GM23248 (cell line): ENCODE data around the gene ANKS1B. TPM values are rescaled to one million over a fixed set of nuclear protein-coding genes. Genes with fewer than 3 reads are reported as not detected.

Experiments
- DNase-seq: peaks from one replicate; pipeline ENCODE4 v3.0.0-alpha.2; 2015
- H2AFZ ChIP-seq: fragments of 200-600 bp; sonication (generic); 2 replicates; pipeline ENCODE4 v1.6.1; 2016; ENCODE audit warnings: antibody characterized with exemption
- H3F3A ChIP-seq: fragments of 200-600 bp; sonication (generic); 2 replicates; pipeline ENCODE4 v1.6.1; 2016; ENCODE audit warnings: mild to moderate bottlenecking, antibody characterized with exemption, mixed run types; ENCODE audit not compliant: insufficient read depth
- H3K27ac ChIP-seq: fragments of 200-600 bp; sonication (generic); 2 replicates; pipeline ENCODE4 v1.5.1; 2016; ENCODE audit warnings: mild to moderate bottlenecking
- H3K27me3 ChIP-seq: fragments of 200-600 bp; sonication (generic); replicated peaks from 2 replicates; pipeline ENCODE4 v1.6.1; 2016; ENCODE audit warnings: mild to moderate bottlenecking; ENCODE audit not compliant: insufficient read depth
- H3K36me3 ChIP-seq: fragments of 200-600 bp; sonication (generic); 2 replicates; pipeline ENCODE4 v1.6.1; 2016; ENCODE audit warnings: low read depth, mild to moderate bottlenecking
- H3K4me1 ChIP-seq: fragments of 200-600 bp; sonication (generic); 2 replicates; pipeline ENCODE4 v1.6.1; 2016; ENCODE audit warnings: mild to moderate bottlenecking; ENCODE audit not compliant: insufficient read depth
- H3K4me2 ChIP-seq: fragments of 200-600 bp; sonication (generic); one replicate; pipeline ENCODE4 v1.6.1; 2016; ENCODE audit warnings: mild to moderate bottlenecking; ENCODE audit not compliant: unreplicated experiment
- H3K4me3 ChIP-seq: fragments of 200-600 bp; sonication (generic); 2 replicates; pipeline ENCODE4 v1.5.1; 2016; ENCODE audit warnings: mild to moderate bottlenecking
- H3K79me2 ChIP-seq: fragments of 200-600 bp; sonication (generic); 2 replicates; pipeline ENCODE4 v1.6.1; 2016; ENCODE audit warnings: mild to moderate bottlenecking; ENCODE audit not compliant: insufficient read depth
- H3K9ac ChIP-seq: fragments of 200-600 bp; sonication (generic); 2 replicates; pipeline ENCODE4 v1.6.1; 2016; ENCODE audit warnings: mild to moderate bottlenecking
- H3K9me2 ChIP-seq: fragments of 200-600 bp; sonication (generic); 2 replicates; pipeline ENCODE4 v1.6.1; 2016; ENCODE audit warnings: mixed run types, mild to moderate bottlenecking, moderate library complexity; ENCODE audit not compliant: insufficient read depth
- H3K9me3 ChIP-seq: fragments of 200-600 bp; sonication (generic); one replicate; pipeline ENCODE4 v1.6.1; 2017; ENCODE audit warnings: low read depth
- H4K20me1 ChIP-seq: fragments of 200-600 bp; sonication (generic); 2 replicates; pipeline ENCODE4 v1.6.0; 2016; ENCODE audit not compliant: insufficient read depth
- EZH2 ChIP-seq: fragments of 200-600 bp; sonication (generic); IDR thresholded peaks from 2 replicates; pipeline ENCODE4 v1.6.1; 2018; ENCODE audit warnings: antibody characterized with exemption, mild to moderate bottlenecking; ENCODE audit not compliant: insufficient read depth, poor library complexity, severe bottlenecking
- EZH2phosphoT487 ChIP-seq: fragments of 200-600 bp; sonication (generic); IDR thresholded peaks from 2 replicates; pipeline ENCODE4 v1.6.1; 2018; ENCODE audit warnings: antibody characterized with exemption, moderate library complexity, mild to moderate bottlenecking, low read depth; ENCODE audit not compliant: insufficient read depth
- WGBS, 2 experiments: methylation state at CpG; one replicate each; pipeline ENCODE4 v1.1.6; 2015 to 2017; ENCODE audit warnings: low lambda C conversion rate in 2 of 2, low coverage in 1 of 2; ENCODE audit errors: missing lambda C conversion rate in 2 of 2; 5-methylcytosine and 5-hydroxymethylcytosine counted together
- in situ Hi-C: fragments of 300-500 bp; cut with MboI; formaldehyde crosslinking; loops from 2 replicates; pipeline ENCODE4 v1.15.0; 2020
- polyA plus RNA-seq: library from polyadenylated mRNA; unstranded; fragments of >200 nt; fragmentation: Nextera tagmentation; extraction: Ambion mirVana; gene quantifications from 2 replicates; pipeline ENCODE4 v1.2.1, GENCODE V29; 2016
- total RNA-seq: library from RNA; depleted of rRNA; stranded (reverse); fragments of >200 nt; shearing (Covaris generic); gene quantifications from 2 replicates; pipeline ENCODE4 v1.2.3, GENCODE V29; 2014

ANKS1B gene
- total and polyA plus RNA-seq, 2 experiments from 2014 or later, result not detected

- Histone ChIP-seq H2AFZ (no peak overlapping the region), H3K4me1 (no peaks in the 10 kb centered on the region), H3K27me3 (no peaks in the 10 kb centered on the region), H3K4me2 (no peak overlapping the region), H3K27ac (no peak overlapping the region), H3K9me2 (no peaks in the 10 kb centered on the region), H3K36me3 (no peaks in the 10 kb centered on the region), H3K9ac (no peak overlapping the region), H3K4me3 (no peak overlapping the region), H3K79me2 (no peaks in the 10 kb centered on the region), H3K9me3 (no peaks in the 10 kb centered on the region), H4K20me1 (no peaks in the 10 kb centered on the region), H3F3A (no peaks in the 10 kb centered on the region)
- in situ Hi-C loops, result no loop called here
- 37 to 42% methylated on average over 1 of the region's 1 CpG for WGBS, 2 experiments
- no peak for TF ChIP-seq EZH2phosphoT487
- no peak for TF ChIP-seq EZH2
- no peak for DNase-seq
Measured at GRCh38 chr12:99388671-99389195, 596.0 kb downstream of the ANKS1B start.

- Histone ChIP-seq H3K4me1 (no peaks in the 10 kb centered on the region), H3K27ac (no peak overlapping the region), H3K79me2 (no peaks in the 10 kb centered on the region), H3F3A (no peaks in the 10 kb centered on the region), H3K4me2 (no peak overlapping the region), H4K20me1 (no peaks in the 10 kb centered on the region), H3K9me2 (no peaks in the 10 kb centered on the region), H3K9me3 (no peaks in the 10 kb centered on the region), H3K27me3 (no peaks in the 10 kb centered on the region), H2AFZ (no peak overlapping the region), H3K4me3 (no peak overlapping the region), H3K36me3 (no peaks in the 10 kb centered on the region), H3K9ac (no peak overlapping the region)
- TF ChIP-seq EZH2phosphoT487, result no peak
- TF ChIP-seq EZH2, result no peak
- in situ Hi-C loops, result no loop called here
- 51 to 56% methylated on average over 4 of the region's 4 CpGs for WGBS, 2 experiments
- no peak for DNase-seq
Measured at GRCh38 chr12:99387661-99388060, 597.1 kb downstream of the ANKS1B start.

DNA sequence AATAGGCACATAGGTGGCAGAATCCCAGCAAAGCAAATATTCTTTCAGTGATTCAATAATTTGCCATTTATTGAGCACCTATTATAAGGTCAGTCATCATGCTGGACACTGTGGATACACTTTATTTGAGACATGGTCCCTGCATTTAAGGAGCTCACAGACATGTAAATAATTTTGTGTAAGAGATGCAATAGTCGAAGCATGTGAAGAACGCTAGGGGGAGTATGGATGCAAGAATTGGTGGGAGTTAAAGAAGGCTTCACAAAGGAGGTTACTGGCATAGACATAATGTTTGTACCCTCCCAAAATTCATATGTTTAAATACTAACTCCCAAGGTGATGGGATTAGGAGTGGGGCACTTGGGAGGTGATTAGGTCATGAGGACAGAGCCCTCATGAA lies 597.8 kb downstream of the ANKS1B start:
- no peak for TF ChIP-seq EZH2phosphoT487
- in situ Hi-C loops, result no loop called here
- H3K4me3 ChIP-seq, result no peak overlapping the region
- no peak overlapping the region for H3K4me2 ChIP-seq
- no peak overlapping the region for H3K27ac ChIP-seq
- H3K36me3 ChIP-seq, result no peaks in the 10 kb centered on the region
- WGBS, 2 experiments, result 22 to 30% methylated on average over 2 of the region's 2 CpGs
- DNase-seq, result peak; percentile 60
- H3K9ac ChIP-seq, result no peak overlapping the region
- no peaks in the 10 kb centered on the region for H3K79me2 ChIP-seq
- H4K20me1 ChIP-seq, result no peaks in the 10 kb centered on the region
- H3K9me3 ChIP-seq, result no peaks in the 10 kb centered on the region
- no peak overlapping the region for H2AFZ ChIP-seq
- H3K9me2 ChIP-seq, result no peaks in the 10 kb centered on the region
- no peaks in the 10 kb centered on the region for H3K27me3 ChIP-seq
- H3K4me1 ChIP-seq, result no peaks in the 10 kb centered on the region
- no peaks in the 10 kb centered on the region for H3F3A ChIP-seq

- no peak overlapping the region for H3K27ac ChIP-seq
- H2AFZ ChIP-seq, result no peak overlapping the region
- 47 to 60% methylated on average over 4 of the region's 4 CpGs for WGBS, 2 experiments
- H3K4me2 ChIP-seq, result no peak overlapping the region
- H3F3A ChIP-seq, result no peaks in the 10 kb centered on the region
- H3K9me3 ChIP-seq, result no peaks in the 10 kb centered on the region
- H3K9ac ChIP-seq, result no peak overlapping the region
- in situ Hi-C loops, result no loop called here
- no peaks in the 10 kb centered on the region for H3K79me2 ChIP-seq
- no peaks in the 10 kb centered on the region for H3K27me3 ChIP-seq
- no peak overlapping the region for H3K4me3 ChIP-seq
- no peaks in the 10 kb centered on the region for H3K36me3 ChIP-seq
- no peak for DNase-seq
- no peaks in the 10 kb centered on the region for H3K9me2 ChIP-seq
- H4K20me1 ChIP-seq, result no peaks in the 10 kb centered on the region
- TF ChIP-seq EZH2, result no peak
- TF ChIP-seq EZH2phosphoT487, result no peak
- no peaks in the 10 kb centered on the region for H3K4me1 ChIP-seq
Measured at GRCh38 chr12:99383258-99383657, 601.5 kb downstream of the ANKS1B start.

DNA sequence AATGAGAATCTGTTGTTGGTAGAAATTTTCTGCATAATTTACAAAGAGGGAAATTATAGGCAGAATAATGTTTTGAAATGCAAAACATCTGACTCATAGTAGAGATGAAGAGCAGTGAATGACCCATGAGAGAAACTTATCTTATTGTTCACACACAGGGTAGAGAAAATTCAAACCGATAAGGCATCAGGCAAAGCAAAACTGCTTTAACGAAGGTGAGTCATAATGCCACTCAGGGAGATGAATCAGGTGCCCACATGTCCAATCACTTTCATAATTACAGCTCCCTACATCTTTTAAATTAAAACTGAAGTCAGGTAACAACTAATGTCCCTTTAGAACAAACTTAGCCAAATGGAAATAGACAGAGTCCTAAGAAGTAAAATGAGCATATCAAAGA lies 602.7 kb downstream of the ANKS1B start:
- Histone ChIP-seq H3K27ac (no peak overlapping the region), H3K36me3 (no peaks in the 10 kb centered on the region), H4K20me1 (no peaks in the 10 kb centered on the region), H3K9ac (no peak overlapping the region), H2AFZ (no peak overlapping the region), H3K79me2 (no peaks in the 10 kb centered on the region), H3K9me3 (no peaks in the 10 kb centered on the region), H3F3A (no peaks in the 10 kb centered on the region), H3K4me3 (no peak overlapping the region), H3K4me1 (no peaks in the 10 kb centered on the region), H3K27me3 (no peaks in the 10 kb centered on the region), H3K4me2 (no peak overlapping the region), H3K9me2 (no peaks in the 10 kb centered on the region)
- 26% methylated on average over 2 of the region's 2 CpGs for WGBS, 2 experiments
- in situ Hi-C loops, result no loop called here
- DNase-seq, result peak; percentile 1
- TF ChIP-seq EZH2phosphoT487 (no peak), EZH2 (no peak)
